GM18507 (cell line): ENCODE data around the gene CD93.

ENCODE experiments used
- DNase-seq: peaks from one replicate; pipeline ENCODE4 v3.0.0; 2011; ENCODE audit warnings: low read depth; ENCODE audit not compliant: insufficient read length; ENCODE audit errors: extremely low spot score
- FAIRE-seq: peaks from 2 replicates; lab custom pipeline; 2011; peaks lifted over from hg19 to GRCh38; lab: Jason Lieb, UNC

Gene CD93

DNA sequence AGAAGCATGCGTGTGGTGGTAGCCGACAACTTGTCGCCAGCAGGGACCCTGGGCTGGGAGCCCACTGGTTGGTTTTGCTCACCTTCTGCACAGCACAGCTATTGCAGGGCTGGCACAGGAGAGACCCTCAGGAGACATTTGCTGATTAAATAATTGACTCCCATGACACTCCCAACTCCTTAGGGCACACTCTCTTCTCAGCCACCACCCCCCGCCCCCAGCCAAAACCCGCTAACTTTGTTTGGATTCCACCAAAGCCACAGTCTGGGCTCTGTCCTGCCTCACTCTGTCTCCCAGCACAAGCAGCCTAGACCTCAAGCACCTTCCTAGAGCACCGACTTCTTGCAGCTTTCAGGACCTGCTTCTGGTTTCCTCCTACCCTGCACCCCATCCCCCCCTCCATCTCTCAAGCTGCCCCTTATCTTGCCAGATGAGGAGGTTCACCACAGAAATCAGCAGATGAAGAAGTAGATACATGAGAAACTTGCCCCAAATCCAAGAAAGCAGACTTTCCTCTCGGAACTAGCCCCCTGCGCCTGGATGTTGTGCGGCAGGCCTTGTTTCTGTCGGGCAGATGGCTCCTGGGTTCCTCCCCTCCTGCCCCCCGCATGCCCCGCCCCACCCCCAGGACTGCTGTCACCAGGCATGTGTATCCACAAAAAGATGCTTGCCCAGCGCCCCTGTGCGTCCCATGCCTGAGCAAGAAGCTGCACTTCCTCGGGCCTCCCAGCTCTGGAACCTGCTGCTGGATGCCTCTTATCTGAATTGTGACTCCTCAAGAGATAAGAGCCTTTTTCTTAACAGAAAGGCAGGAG, 35.0 kb upstream of the CD93 start:
- DNase-seq = no peak

DNA sequence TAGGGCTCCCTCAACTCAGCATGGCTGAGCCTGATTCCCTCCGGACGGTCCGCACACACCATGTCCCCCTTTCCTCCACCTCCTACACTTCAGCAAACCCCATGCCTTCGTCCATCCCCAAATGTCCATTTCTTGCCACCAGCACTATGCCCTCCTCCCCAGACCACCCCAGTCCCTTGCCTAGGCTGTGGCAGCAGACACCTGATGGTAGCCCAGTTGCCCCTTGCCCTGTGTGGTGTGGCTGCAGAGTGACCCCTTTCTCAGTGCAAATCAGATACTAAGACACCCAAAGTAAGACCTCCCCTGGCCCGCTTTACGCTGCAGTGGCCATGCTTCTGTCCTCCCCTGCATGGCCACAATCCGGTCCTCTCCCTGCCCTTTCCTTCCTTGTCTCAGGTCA, 34.1 kb upstream of the CD93 start:
- FAIRE-seq (no peak), DNase-seq (no peak)

More for the DNA sequence above, 35.0 kb upstream of the CD93 start:
- FAIRE-seq = no peak

DNA sequence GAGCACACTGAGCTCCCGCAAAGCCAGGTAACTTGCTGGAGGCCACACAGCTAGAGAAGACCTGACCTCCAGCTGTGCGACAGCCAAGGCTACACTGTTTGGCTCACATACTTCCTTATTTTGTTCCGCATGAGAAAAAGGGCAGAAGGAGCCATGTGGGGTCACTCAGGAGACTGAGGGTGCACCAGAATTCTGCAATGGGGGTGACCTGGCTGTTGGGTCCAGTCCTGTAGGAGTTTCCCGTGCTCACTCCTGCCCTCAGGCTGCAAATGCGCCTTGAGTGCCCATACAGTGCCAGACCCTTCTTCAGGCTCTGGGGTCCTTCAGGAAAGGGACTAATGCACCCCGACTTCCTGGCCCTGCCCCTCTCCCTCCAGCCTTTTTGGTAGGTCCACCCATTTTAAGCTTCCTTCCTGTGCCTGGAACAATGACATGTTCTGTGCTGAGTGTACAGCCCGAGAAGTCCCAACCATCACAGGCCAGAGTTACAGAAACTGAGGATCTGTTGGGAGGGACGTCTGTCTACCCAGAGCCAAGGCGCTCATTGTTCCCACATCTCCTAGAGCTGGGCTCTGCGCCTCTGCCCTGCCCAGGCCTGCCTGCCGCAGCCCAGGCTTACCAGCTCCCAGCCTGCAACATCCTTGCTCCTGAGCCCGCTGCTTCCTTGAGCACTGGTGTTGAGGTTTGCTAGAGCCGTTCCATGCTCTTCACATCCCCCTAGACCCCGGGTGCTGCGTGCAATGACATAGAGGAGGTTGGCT, 33.5 kb upstream of the CD93 start:
- DNase-seq (no peak), FAIRE-seq (no peak)

DNA sequence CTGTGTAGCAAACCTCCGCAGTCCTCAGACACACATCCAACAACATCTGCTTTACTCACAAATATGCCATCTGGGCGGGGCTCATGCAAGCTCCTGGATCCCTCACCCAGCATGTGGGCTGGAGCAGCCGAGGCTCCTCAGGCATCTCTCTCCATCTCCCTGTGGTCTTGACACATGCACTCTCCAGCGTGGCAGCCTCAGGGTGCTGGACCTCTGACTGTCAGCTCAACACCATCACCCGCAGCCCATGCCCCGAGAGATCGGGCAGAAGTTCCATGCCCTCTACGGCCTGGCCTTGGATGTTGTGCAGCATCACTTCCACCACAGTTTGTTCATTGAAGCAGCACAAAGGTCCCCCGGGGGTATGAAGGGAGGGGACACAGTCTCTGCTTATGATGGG, 32.6 kb upstream of the CD93 start:
- DNase-seq (no peak), FAIRE-seq (no peak)

GRCh38 chr20:23118144-23118543, 32.0 kb upstream of the CD93 start:
- DNase-seq (no peak), FAIRE-seq (no peak)

- DNase-seq = no peak
- no peak for FAIRE-seq
Observed at GRCh38 chr20:23117738-23118137, 31.6 kb upstream of the CD93 start.

- FAIRE-seq (no peak), DNase-seq (no peak)
Observed at GRCh38 chr20:23116311-23117089, 30.4 kb upstream of the CD93 start.

- DNase-seq (no peak), FAIRE-seq (no peak)
Observed at GRCh38 chr20:23115822-23116221, 29.7 kb upstream of the CD93 start.

GRCh38 chr20:23114448-23115082, 28.4 kb upstream of the CD93 start:
- FAIRE-seq = no peak
- no peak for DNase-seq

DNA sequence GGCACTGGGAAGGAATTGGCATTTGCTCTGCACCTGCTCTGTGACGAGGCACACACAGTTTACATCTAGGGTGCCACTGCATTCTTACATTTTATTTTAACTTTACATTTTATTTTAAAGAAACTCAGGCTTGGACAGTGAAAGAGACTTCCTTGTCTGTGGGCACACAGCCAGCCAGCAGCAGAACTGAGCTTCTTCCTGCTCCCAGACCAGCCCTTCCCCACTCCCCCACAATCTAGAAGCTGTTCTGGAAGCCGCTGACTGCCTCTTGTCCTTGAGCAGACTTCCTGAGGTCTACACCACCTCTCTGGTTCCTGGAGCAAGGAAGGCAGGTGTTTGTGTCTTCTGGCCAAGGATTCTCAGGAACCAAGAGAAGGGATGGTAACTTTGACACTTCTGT, 27.9 kb upstream of the CD93 start:
- FAIRE-seq = no peak
- no peak for DNase-seq

GRCh38 chr20:23112595-23112994, 26.5 kb upstream of the CD93 start:
- no peak for FAIRE-seq

GRCh38 chr20:23111944-23112342, 25.8 kb upstream of the CD93 start:
- DNase-seq = no peak
- no peak for FAIRE-seq

More at GRCh38 chr20:23112595-23112994, 26.5 kb upstream of the CD93 start:
- no peak for DNase-seq

- DNase-seq (no peak), FAIRE-seq (no peak)
Observed at GRCh38 chr20:23111307-23111943, 25.3 kb upstream of the CD93 start.

DNA sequence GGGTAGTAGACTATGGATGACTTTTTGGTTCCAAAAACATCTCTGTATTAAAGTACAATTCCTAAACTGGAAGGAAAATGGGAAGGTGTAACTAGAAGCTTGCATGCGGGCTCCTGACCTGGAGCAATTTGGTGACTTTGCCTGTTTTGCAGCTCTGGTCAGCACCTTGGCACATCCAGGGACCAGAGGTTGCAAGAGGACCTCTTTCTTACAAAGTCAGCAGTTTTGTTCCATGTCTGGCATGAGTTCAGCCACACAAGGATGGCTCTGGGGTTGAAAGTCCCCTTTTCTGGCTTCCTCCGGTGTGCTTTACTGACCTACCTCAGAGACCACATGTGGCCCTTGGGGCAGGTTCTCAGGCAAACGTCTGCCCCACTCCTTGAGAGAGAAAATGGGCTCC, 22.7 kb upstream of the CD93 start:
- DNase-seq (no peak), FAIRE-seq (no peak)

DNA sequence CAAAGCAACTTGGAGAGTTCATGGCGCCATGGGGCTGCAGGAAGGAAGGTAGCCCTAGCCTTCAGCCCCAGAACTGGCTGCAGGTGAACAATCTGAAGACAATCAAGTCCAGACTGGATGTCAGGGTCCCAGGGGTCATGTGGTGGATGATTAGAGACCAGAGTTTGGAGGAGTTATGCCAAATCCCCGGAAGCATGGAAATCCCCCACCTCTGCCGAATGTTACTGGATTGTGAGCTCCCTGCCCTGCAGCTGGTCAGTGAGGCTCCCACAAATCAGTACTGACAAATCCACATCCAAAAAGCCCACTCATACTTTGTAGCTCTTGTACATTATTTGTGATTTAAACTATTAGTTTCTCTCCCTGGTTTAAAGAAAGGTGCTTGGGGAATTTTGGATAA, 21.3 kb upstream of the CD93 start:
- DNase-seq (no peak), FAIRE-seq (no peak)

- FAIRE-seq = no peak
- DNase-seq = no peak
Observed at GRCh38 chr20:23106271-23106851, 20.2 kb upstream of the CD93 start.

DNA sequence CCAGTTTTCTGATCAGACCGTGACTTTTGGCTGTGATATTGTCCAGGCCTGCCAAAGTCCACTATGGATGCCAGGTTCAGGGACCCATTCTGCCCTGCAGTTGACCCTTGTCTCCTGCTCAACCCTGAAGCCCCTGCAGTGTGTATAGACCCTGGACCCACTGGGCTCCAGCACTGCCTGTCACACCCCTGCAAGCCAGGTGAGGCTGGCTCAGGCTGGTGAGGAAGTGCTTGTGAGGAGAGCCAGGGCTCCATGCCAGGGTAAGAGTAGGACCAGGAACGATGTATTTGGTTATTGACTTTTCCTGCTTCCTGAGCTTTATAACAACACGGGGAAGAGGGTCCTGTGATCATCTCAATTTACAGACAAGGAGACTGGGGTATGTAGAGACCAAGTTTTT, 19.1 kb upstream of the CD93 start:
- DNase-seq (no peak), FAIRE-seq (no peak)

DNA sequence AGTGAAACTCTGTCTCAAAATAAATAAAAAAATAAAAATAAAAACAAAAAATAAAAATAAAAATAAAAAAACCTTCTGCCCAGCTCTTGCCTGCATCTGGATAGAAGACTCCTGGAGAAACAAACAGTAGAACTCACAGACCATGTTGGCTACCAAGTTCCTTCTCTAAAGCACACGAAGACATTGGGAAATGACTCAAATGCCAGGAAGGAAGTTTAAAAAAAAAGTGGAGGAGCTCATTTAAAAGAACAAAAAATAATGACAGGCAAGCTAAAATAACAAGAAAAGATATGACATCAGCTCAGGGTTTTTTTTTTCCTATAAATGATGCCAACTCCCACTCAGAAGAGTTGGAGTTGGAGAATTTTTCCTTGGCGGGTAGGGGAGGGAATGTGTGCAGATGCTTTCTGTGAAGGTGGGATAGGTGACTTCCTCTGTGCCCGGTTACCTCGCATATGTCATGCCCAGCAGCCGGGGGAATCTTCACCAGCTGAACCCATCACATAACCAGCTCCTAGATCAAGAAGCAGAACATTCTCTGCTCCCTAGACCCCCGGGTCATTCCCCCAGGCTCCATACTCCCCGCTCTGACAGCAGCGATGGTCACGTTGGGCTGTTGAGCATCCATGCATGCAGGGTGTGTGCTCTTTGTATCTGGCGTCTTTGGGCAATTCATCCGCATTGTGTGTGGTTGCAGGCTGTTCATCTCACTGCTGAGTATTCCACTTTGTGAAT, 17.3 kb upstream of the CD93 start:
- DNase-seq (no peak), FAIRE-seq (no peak)
